ENCODE data around the gene LRMDA.

Gene LRMDA

GRCh38 chr10:75876710-75877109 is 445.3 kb downstream of the LRMDA start:
- DNase-seq (ENCODE audit: low spot score), result no peak

- DNase-seq (ENCODE audit: low spot score), result no peak
Measured at GRCh38 chr10:75877877-75878276, 446.5 kb downstream of the LRMDA start.

- no peak for DNase-seq (ENCODE audit: low spot score)
Measured at GRCh38 chr10:75878586-75878985, 447.2 kb downstream of the LRMDA start.

- no peak for DNase-seq (ENCODE audit: low spot score)
Measured at GRCh38 chr10:75880031-75880775, 448.8 kb downstream of the LRMDA start.

- DNase-seq (ENCODE audit: low spot score), result no peak
Measured at GRCh38 chr10:75883081-75884072, 452.0 kb downstream of the LRMDA start.

GRCh38 chr10:75884808-75885207 is 453.4 kb downstream of the LRMDA start:
- DNase-seq (ENCODE audit: low spot score), result no peak

GRCh38 chr10:75887369-75887768 is 455.9 kb downstream of the LRMDA start:
- no peak for DNase-seq (ENCODE audit: low spot score)

- DNase-seq (ENCODE audit: low spot score), result no peak
Measured at GRCh38 chr10:75887992-75888680, 456.7 kb downstream of the LRMDA start.

GRCh38 chr10:75889051-75889450 is 457.6 kb downstream of the LRMDA start:
- no peak for DNase-seq (ENCODE audit: low spot score)

GRCh38 chr10:75894761-75895160 is 463.3 kb downstream of the LRMDA start:
- no peak for DNase-seq (ENCODE audit: low spot score)

- DNase-seq (ENCODE audit: low spot score), result no peak
Measured at GRCh38 chr10:75895259-75895658, 463.8 kb downstream of the LRMDA start.

GRCh38 chr10:75899816-75900390 is 468.5 kb downstream of the LRMDA start:
- DNase-seq (ENCODE audit: low spot score), result no peak

- no peak for DNase-seq (ENCODE audit: low spot score)
Measured at GRCh38 chr10:75902816-75903215, 471.4 kb downstream of the LRMDA start.

- no peak for DNase-seq (ENCODE audit: low spot score)
Measured at GRCh38 chr10:75904499-75905283, 473.3 kb downstream of the LRMDA start.

- no peak for DNase-seq (ENCODE audit: low spot score)
Measured at GRCh38 chr10:75905490-75905889, 474.1 kb downstream of the LRMDA start.

GRCh38 chr10:75910032-75910431 is 478.6 kb downstream of the LRMDA start:
- DNase-seq (ENCODE audit: low spot score), result peak; percentile 19

- DNase-seq (ENCODE audit: low spot score), result no peak
Measured at GRCh38 chr10:75911426-75911825, 480.0 kb downstream of the LRMDA start.

GRCh38 chr10:75916906-75917305 is 485.5 kb downstream of the LRMDA start:
- no peak for DNase-seq (ENCODE audit: low spot score)

- DNase-seq (ENCODE audit: low spot score), result no peak
Measured at GRCh38 chr10:75919913-75920312, 488.5 kb downstream of the LRMDA start.

- DNase-seq (ENCODE audit: low spot score), result peak; percentile 4
Measured at GRCh38 chr10:75922435-75922834, 491.0 kb downstream of the LRMDA start.

- DNase-seq (ENCODE audit: low spot score), result no peak
Measured at GRCh38 chr10:75924309-75924902, 493.0 kb downstream of the LRMDA start.
